HEK293T (cell line): ENCODE data around the gene TSPAN10.

Experiments
- FOXM1 ChIP-seq: fragments of 450-650 bp; IDR thresholded peaks from 2 replicates; pipeline ENCODE4 v1.6.1; 2017; ENCODE audit warnings: mild to moderate bottlenecking, borderline replicate concordance
- HDGF ChIP-seq: fragments of 450-650 bp; IDR thresholded peaks from 2 replicates; pipeline ENCODE4 v1.6.1; 2017; ENCODE audit warnings: antibody characterized with exemption, borderline replicate concordance
- LEF1 ChIP-seq: fragments of 450-650 bp; IDR thresholded peaks from 2 replicates; pipeline ENCODE4 v1.6.1; 2017; ENCODE audit warnings: mild to moderate bottlenecking, borderline replicate concordance
- TARDBP ChIP-seq: fragments of 450-650 bp; IDR thresholded peaks from 2 replicates; pipeline ENCODE4 v1.6.1; 2016

- no peak for TF ChIP-seq TARDBP
- TF ChIP-seq FOXM1, result no peak
- TF ChIP-seq LEF1, result no peak
- TF ChIP-seq HDGF, result no peak
These were observed 35.5 kb downstream of the TSPAN10 start for GRCh38 chr17:81672504-81672903.
